Esophagus squamous epithelium (tissue), 5 donors: ENCODE measurements around the gene HECA. TPM values are rescaled to one million over a fixed set of nuclear protein-coding genes. Genes with fewer than 3 reads are reported as not detected.
"Not testable (repeated sequence)": the region's sequence is repeated elsewhere in the genome, so short reads cannot be mapped to it uniquely, and the experiment has no call there.

Source experiments
- DNase-seq: peaks from one replicate; lab custom pipeline; 2025; lab: John Stamatoyannopoulos, UW
- H3K27ac ChIP-seq, 4 donors: fragments of 200-600 bp; sonication (generic); one replicate each; pipeline ENCODE4 v1.5.1; 2016 to 2019; ENCODE audit warnings: mild to moderate bottlenecking in 1 of 4
- H3K27me3 ChIP-seq, 4 donors: fragments of 200-600 bp; sonication (generic); 1 replicate in 3 of 4; 2 replicates in 1 of 4; pipeline versions ENCODE4 v1.5.1 to v1.6.0; 2017 to 2021; ENCODE audit warnings: antibody characterized with exemption in 1 of 4
- H3K36me3 ChIP-seq, 3 donors: fragments of 200-600 bp; sonication (generic); one replicate each; pipeline ENCODE4 v1.5.1; 2016 to 2019
- H3K4me1 ChIP-seq, 3 donors: fragments of 200-600 bp; sonication (generic); one replicate each; pipeline ENCODE4 v1.5.1; 2017 to 2019
- H3K4me3 ChIP-seq, 4 donors: fragments of 200-600 bp; sonication (generic); 1 replicate in 3 of 4; 2 replicates in 1 of 4; pipeline ENCODE4 v1.5.1; 2016 to 2019; ENCODE audit warnings: mild to moderate bottlenecking in 2 of 4, moderate library complexity in 1 of 4
- H3K9me3 ChIP-seq, 3 donors: fragments of 200-600 bp; sonication (generic); one replicate each; pipeline ENCODE4 v1.5.1; 2016 to 2019
- CTCF ChIP-seq, 6 experiments: fragments of 450-650 bp in 4 of 6; fragments of 200-600 bp in 2 of 6; sonication (generic) in 2 of 6; IDR thresholded peaks; one replicate each; pipeline ENCODE4 v1.5.1; 2016 to 2019; ENCODE audit warnings: antibody characterized with exemption in 6 of 6, mild to moderate bottlenecking in 4 of 6, moderate library complexity in 4 of 6
- POLR2A ChIP-seq, 4 donors: fragments of 450-650 bp; IDR thresholded peaks; one replicate each; pipeline ENCODE4 v1.6.1; 2017; ENCODE audit warnings: antibody characterized with exemption in 4 of 4, mild to moderate bottlenecking in 4 of 4, moderate library complexity in 3 of 4
- WGBS, 2 donors: methylation state at CpG; one replicate each; pipeline ENCODE4 v1.1.5; 2018; 5-methylcytosine and 5-hydroxymethylcytosine counted together
- intact Hi-C: fragments of 100-400 bp; cut with DNase I; formaldehyde crosslinking; loops from one replicate; pipeline ENCODE4 v1.15.0; 2022
- total RNA-seq, 4 donors: library from RNA; depleted of rRNA; stranded (reverse); fragments of >200 nt; gene quantifications; one replicate each; pipeline ENCODE4 v1.1.0, GENCODE V29; 2016
- donor health status: DM: yes; HTN: yes; CAD: no.

Gene HECA
- total RNA-seq, 4 donors from 2014 or later, result 29.6 to 44.4 (median 35.8) TPM

GRCh38 chr6:139135578-139136545 lies 982 bp downstream of the HECA start:
- Histone ChIP-seq H3K4me1 (peaks cover 15 to 75% (median 29%) of the 10 kb centered on the region in 3 donors), H3K36me3 (peaks cover 0 to 2% (median 0%) of the 10 kb centered on the region in 3 donors), H3K27me3 (no peaks in the 10 kb centered on the region), H3K27ac (peak overlapping the region; percentile 97 to 99 (median 98)), H3K4me3 (peak overlapping the region; percentile 76 to 90 (median 88)), H3K9me3 (no peaks in the 10 kb centered on the region)
- TF ChIP-seq CTCF (IDR thresholded peaks at IDR 0.05) (peak in 4 of 6 experiments; percentile 9 to 26 (median 20)), POLR2A (IDR thresholded peaks at IDR 0.05) (no peak)
- WGBS, 2 donors, result 1% methylated on average over 4 to 14 of the region's 76 CpGs
- DNase-seq, result no peak
- intact Hi-C loops, result no loop called here

DNA sequence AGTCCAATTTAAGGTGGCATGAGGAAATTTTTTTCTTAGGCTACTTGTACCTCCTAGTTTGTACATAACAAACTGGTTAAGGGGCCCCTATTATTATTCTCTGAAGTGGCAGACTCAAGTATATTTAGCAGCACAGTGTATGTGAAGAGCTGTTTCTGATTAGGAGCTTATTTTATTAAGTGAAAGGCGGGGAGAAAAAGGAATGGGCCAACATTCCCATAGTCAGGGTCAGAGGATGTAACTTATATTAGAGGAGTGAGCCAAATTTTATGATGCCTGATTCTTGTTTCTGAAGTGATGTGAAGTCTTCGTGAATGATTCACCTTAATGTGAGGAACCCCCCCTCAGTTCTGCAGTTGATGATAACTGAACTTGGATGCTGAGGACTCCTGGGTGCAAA lies 2.8 kb downstream of the HECA start:
- TF ChIP-seq CTCF (IDR thresholded peaks at IDR 0.05) (no peak), POLR2A (IDR thresholded peaks at IDR 0.05) (no peak)
- Histone ChIP-seq H3K4me3 (peak overlapping the region in 1 of 4 donors; percentile 87), H3K27me3 (no peaks in the 10 kb centered on the region), H3K36me3 (peaks cover 0 to 7% (median 0%) of the 10 kb centered on the region in 3 donors), H3K9me3 (no peaks in the 10 kb centered on the region), H3K27ac (peak overlapping the region in 1 of 4 donors; percentile 97), H3K4me1 (peaks cover 15 to 67% (median 29%) of the 10 kb centered on the region in 3 donors)
- intact Hi-C loops, result no loop called here
- 52 to 61% methylated on average over 2 of the region's 2 CpGs for WGBS, 2 donors
- DNase-seq, result no peak

DNA sequence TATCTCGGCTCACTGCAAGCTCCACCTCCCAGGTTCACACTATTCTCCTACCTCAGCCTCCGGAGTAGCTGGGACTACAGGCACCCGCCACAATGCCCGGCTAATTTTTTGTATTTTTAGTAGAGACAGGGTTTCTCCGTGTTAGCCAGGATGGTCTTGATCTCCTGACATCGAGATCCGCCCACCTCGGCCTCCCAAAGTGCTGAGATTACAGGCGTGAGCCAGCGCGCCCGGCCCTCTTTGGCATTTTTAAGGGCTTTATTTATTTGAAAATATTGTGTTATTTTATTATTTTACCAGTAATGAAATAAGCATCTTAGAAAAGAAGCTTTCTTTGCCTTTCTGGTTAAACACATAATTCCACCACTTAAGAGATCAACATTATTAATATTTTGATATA lies 6.0 kb downstream of the HECA start:
- H3K27me3 ChIP-seq, H3K36me3 ChIP-seq, H3K9me3 ChIP-seq, DNase-seq, H3K4me3 ChIP-seq, H3K27ac ChIP-seq, intact Hi-C loops: not testable (repeated sequence)
- H3K4me1 ChIP-seq, result peaks cover 25 to 79% (median 39%) of the 10 kb centered on the region in 3 donors
- 80 to 91% methylated on average over 9 to 12 of the region's 12 CpGs for WGBS, 2 donors

- DNase-seq, result no peak
- intact Hi-C loops, result no loop called here
- 81 to 87% methylated on average over 3 of the region's 3 CpGs for WGBS, 2 donors
Measured at GRCh38 chr6:139142262-139142661, 7.4 kb downstream of the HECA start.

DNA sequence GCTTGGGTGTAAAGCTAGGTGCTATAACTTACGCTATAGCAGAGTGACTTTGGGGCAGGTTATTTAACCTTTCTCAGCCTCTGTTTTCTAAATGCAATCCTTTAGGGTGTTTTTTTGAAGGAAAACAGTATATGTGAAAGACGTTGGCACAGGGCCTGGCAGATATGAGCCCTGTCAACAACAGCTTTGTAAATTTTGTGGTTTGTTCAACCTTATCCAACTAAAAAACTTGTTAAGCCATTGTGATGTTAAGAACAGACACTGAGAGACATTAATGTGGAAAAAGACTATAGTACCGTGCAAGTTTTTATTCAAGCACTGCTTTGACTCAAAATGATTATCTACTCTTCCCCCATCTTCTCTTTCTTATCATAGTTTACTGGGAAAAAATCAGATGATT lies 8.2 kb downstream of the HECA start:
- Histone ChIP-seq H3K4me3 (no peak overlapping the region), H3K27me3 (no peaks in the 10 kb centered on the region), H3K27ac (no peak overlapping the region), H3K36me3 (peaks cover 0 to 7% (median 0%) of the 10 kb centered on the region in 3 donors), H3K9me3 (no peaks in the 10 kb centered on the region), H3K4me1 (peaks cover 13 to 82% (median 43%) of the 10 kb centered on the region in 3 donors)
- DNase-seq, result no peak
- WGBS, 2 donors, result 66 to 80% methylated on average over 3 of the region's 3 CpGs
- no peak for TF ChIP-seq POLR2A (IDR thresholded peaks at IDR 0.05)
- intact Hi-C loops, result no loop called here

More at GRCh38 chr6:139142262-139142661, 7.4 kb downstream of the HECA start:
- no peaks in the 10 kb centered on the region for H3K9me3 ChIP-seq
- H3K27ac ChIP-seq, result no peak overlapping the region
- peaks cover 18 to 82% (median 41%) of the 10 kb centered on the region in 3 donors for H3K4me1 ChIP-seq
- H3K36me3 ChIP-seq, result peaks cover 0 to 7% (median 0%) of the 10 kb centered on the region in 3 donors
- no peaks in the 10 kb centered on the region for H3K27me3 ChIP-seq
- no peak for TF ChIP-seq POLR2A (IDR thresholded peaks at IDR 0.05)
- no peak for TF ChIP-seq CTCF (IDR thresholded peaks at IDR 0.05)
- no peak overlapping the region for H3K4me3 ChIP-seq
